Loucy (cell line): ENCODE results near the gene SAMD15.

Experiments used
- EZH2phosphoT487 ChIP-seq: fragments of 200-600 bp; IDR thresholded peaks from 2 replicates; pipeline ENCODE4 v1.6.1; 2018; ENCODE audit warnings: antibody characterized with exemption, mild to moderate bottlenecking, moderate library complexity, borderline replicate concordance
- TF ChIP-seq, protein P1 (sequence below): fragments of 200-600 bp; sonication (generic); conservative IDR thresholded peaks from 2 replicates; pipeline ENCODE4 v1.5.1; 2014; ENCODE audit warnings: mild to moderate bottlenecking, antibody characterized with exemption, low read length

DNA sequence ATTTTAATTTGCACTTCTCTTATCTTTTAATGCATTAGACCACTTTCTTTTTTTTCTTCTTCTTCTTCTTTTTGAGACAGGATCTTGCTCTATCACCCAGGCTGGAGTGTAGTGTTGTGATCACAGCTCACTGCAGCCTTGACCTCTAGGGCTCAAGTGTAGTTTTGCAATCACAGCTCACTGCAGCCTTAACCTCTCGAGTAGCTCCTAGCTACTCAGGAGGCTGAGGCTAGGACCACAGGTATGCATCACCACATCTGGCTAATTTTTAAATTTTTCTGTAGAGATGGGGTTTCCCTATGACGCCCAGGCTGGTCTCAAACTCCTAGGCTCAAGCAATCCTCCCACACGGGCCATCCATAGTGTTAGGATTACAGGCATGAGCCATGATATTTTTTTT, 13.0 kb upstream of the SAMD15 start:
- TF ChIP-seq, protein P1, sequence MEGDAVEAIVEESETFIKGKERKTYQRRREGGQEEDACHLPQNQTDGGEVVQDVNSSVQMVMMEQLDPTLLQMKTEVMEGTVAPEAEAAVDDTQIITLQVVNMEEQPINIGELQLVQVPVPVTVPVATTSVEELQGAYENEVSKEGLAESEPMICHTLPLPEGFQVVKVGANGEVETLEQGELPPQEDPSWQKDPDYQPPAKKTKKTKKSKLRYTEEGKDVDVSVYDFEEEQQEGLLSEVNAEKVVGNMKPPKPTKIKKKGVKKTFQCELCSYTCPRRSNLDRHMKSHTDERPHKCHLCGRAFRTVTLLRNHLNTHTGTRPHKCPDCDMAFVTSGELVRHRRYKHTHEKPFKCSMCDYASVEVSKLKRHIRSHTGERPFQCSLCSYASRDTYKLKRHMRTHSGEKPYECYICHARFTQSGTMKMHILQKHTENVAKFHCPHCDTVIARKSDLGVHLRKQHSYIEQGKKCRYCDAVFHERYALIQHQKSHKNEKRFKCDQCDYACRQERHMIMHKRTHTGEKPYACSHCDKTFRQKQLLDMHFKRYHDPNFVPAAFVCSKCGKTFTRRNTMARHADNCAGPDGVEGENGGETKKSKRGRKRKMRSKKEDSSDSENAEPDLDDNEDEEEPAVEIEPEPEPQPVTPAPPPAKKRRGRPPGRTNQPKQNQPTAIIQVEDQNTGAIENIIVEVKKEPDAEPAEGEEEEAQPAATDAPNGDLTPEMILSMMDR, result no peak
- TF ChIP-seq EZH2phosphoT487, result no peak
